Suprapubic skin (tissue), 4 donors: ENCODE results near the gene CAPN13.

Experiments used
- CTCF ChIP-seq, 2 donors: fragments of 200-600 bp in 1 of 2; fragments of 450-650 bp in 1 of 2; sonication (generic) in 1 of 2; IDR thresholded peaks; one replicate each; pipeline ENCODE4 v1.5.1; 2016 to 2019; ENCODE audit warnings: antibody characterized with exemption in 2 of 2, mild to moderate bottlenecking in 1 of 2, moderate library complexity in 1 of 2
- EP300 ChIP-seq: sonication (generic); formaldehyde crosslinking; IDR thresholded peaks from one replicate; pipeline ENCODE4 v1.6.1; 2017; ENCODE audit warnings: antibody characterized with exemption
- POLR2A ChIP-seq, 2 donors: fragments of 450-650 bp; IDR thresholded peaks; one replicate each; pipeline ENCODE4 v1.6.1; 2017; ENCODE audit warnings: antibody characterized with exemption in 2 of 2, mild to moderate bottlenecking in 2 of 2, moderate library complexity in 2 of 2
- POLR2AphosphoS5 ChIP-seq, 3 donors: sonication (generic); formaldehyde crosslinking; IDR thresholded peaks; one replicate each; pipeline ENCODE4 v1.6.1; 2017; ENCODE audit warnings: antibody characterized with exemption in 3 of 3

- no peak for TF ChIP-seq POLR2AphosphoS5 (IDR thresholded peaks at IDR 0.05)
- TF ChIP-seq CTCF (IDR thresholded peaks at IDR 0.05), result no peak
- TF ChIP-seq EP300, result no peak
- TF ChIP-seq POLR2A (IDR thresholded peaks at IDR 0.05), result no peak
Observed at GRCh38 chr2:30758191-30758651, 49.0 kb downstream of the CAPN13 start.
